Kidney (tissue), 14 donors: ENCODE measurements around the gene KHDRBS2. TPM values are rescaled to one million over a fixed set of nuclear protein-coding genes. Genes with fewer than 3 reads are reported as not detected.

Experiments
- DNase-seq, 5 donors: peaks; one replicate each; pipeline ENCODE4 v3.0.0-alpha.2; 2013 to 2020
- FAIRE-seq: peaks from 2 replicates; lab custom pipeline; 2012; peaks lifted over from hg19 to GRCh38; lab: Jason Lieb, UNC
- H3K27ac ChIP-seq, 2 donors: one replicate each; pipeline ENCODE4 v1.7.0; 2013; ENCODE audit warnings: low read depth in 2 of 2, low read length in 2 of 2, inconsistent platforms in 1 of 2
- H3K27me3 ChIP-seq: one replicate; pipeline ENCODE4 v1.7.1; 2013; ENCODE audit warnings: low read length, inconsistent platforms; ENCODE audit not compliant: control insufficient read depth, insufficient read depth
- H3K36me3 ChIP-seq, 3 donors: one replicate each; pipeline versions ENCODE4 v1.7.0 to v1.7.1; 2013; ENCODE audit warnings: low read length in 3 of 3, control low read depth in 1 of 3, inconsistent platforms in 1 of 3; ENCODE audit not compliant: insufficient read depth in 3 of 3, control insufficient read depth in 2 of 3
- H3K4me1 ChIP-seq, 3 donors: one replicate each; pipeline versions ENCODE4 v1.7.0 to v1.7.1; 2013; ENCODE audit warnings: low read length in 3 of 3, inconsistent platforms in 1 of 3, low read depth in 1 of 3; ENCODE audit not compliant: control insufficient read depth in 2 of 3, insufficient read depth in 2 of 3
- H3K4me3 ChIP-seq, 3 donors: one replicate each; pipeline versions ENCODE4 v1.7.0 to v1.8.1; 2013; ENCODE audit warnings: low read length in 3 of 3, control low read depth in 1 of 3, inconsistent platforms in 1 of 3
- H3K9ac ChIP-seq, 3 donors: one replicate each; pipeline versions ENCODE4 v1.7.0 to v1.7.1; 2013; ENCODE audit warnings: low read length in 3 of 3, control low read depth in 1 of 3, inconsistent platforms in 1 of 3
- H3K9me3 ChIP-seq, 3 donors: one replicate each; pipeline versions ENCODE4 v1.7.0 to v1.7.1; 2013; ENCODE audit warnings: low read length in 3 of 3, control low read depth in 1 of 3, inconsistent platforms in 1 of 3; ENCODE audit not compliant: control insufficient read depth in 2 of 3, insufficient read depth in 1 of 3
- intact Hi-C: fragments of 100-400 bp; cut with DNase I; formaldehyde crosslinking; loops from one replicate; pipeline ENCODE4 v1.11.1; 2022
- polyA plus RNA-seq: library from polyadenylated mRNA; stranded (reverse); fragments of 350-450 nt; fragmentation: Illumina TruSeq; extraction: RNeasy Lipid Tissue Mini Kit (QIAGEN cat#74804); gene quantifications from one replicate; pipeline ENCODE4 v1.2.3, GENCODE V29; 2014; ENCODE audit warnings: low read depth, low replicate concordance; ENCODE audit not compliant: insufficient read depth
- total RNA-seq: library from RNA; stranded (reverse); fragmentation: NEBNext Ultra II Directional; extraction: Animal tissue kit (Norgen Biotek cat#: 25700); gene quantifications from one replicate; pipeline ENCODE4 v1.2.1, GENCODE V29; 2021
- TF ChIP-seq, protein P1 (sequence below): IDR thresholded peaks from 3 replicates; pipeline ENCODE4 v1.5.1; 2012; ENCODE audit warnings: mild to moderate bottlenecking, moderate library complexity, borderline replicate concordance; ENCODE audit not compliant: insufficient read depth; ENCODE audit errors: extremely low read depth
- donor health status: control.
- donor health status: control.
- donor health status: control.
- donor health status: control.
- donor health status: control.
- donor health status: DM: yes; HTN: yes; CAD: no.
- donor health status: Normal renal cell carcinoma (clear cell type).

The KHDRBS2 gene
- total and polyA plus RNA-seq, 2 donors from 2014 or later, result 0.76 TPM; not detected in 1

DNA sequence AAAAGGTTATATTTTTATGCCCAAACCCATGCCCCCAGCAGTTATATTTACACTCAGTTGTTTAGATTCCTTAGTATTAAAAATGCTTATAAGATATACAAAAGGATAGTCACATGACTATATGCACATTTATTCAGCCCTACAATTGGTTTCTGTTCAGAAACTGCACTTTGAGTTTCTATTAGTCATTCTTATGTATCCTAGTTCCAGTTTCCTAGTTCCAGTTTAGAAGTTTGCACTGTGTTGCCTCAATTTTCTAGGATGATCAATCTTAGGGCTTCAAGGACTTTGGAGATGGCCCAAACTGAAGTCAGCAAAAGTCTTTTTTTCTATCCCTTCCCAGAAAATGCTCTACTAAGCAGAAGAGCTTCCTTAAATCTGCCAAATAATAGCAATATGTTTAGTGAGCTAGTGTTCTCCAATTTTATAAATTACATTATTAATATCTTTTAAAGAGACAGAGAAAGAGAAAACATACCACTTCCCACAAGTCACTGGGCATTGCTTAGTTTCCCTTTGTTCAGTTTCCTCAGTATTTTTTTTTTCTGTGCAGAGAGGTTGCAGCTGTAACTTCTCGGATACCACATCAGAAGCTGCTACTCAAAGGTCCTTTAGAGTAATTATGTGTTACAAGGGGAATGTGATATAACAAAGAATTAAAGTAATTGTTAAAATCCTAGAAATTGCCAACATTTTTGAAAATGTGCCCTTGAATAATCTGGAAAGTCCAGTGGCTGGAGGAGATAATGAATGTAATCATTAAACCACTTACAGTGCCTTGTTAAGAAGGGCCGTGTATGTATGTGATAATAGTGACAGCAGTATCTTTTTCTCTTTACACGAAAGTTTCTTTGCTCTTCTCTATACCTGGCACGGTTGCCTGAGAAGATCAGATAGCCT lies 138.8 kb downstream of the KHDRBS2 start:
- H3K4me1 ChIP-seq, result no peaks in the 10 kb centered on the region
- H3K27me3 ChIP-seq, result no peaks in the 10 kb centered on the region
- no peaks in the 10 kb centered on the region for H3K36me3 ChIP-seq
- no peaks in the 10 kb centered on the region for H3K9me3 ChIP-seq
- no peak for FAIRE-seq
- H3K9ac ChIP-seq, result no peak overlapping the region
- intact Hi-C loops, result no loop called here
- TF ChIP-seq, protein P1, sequence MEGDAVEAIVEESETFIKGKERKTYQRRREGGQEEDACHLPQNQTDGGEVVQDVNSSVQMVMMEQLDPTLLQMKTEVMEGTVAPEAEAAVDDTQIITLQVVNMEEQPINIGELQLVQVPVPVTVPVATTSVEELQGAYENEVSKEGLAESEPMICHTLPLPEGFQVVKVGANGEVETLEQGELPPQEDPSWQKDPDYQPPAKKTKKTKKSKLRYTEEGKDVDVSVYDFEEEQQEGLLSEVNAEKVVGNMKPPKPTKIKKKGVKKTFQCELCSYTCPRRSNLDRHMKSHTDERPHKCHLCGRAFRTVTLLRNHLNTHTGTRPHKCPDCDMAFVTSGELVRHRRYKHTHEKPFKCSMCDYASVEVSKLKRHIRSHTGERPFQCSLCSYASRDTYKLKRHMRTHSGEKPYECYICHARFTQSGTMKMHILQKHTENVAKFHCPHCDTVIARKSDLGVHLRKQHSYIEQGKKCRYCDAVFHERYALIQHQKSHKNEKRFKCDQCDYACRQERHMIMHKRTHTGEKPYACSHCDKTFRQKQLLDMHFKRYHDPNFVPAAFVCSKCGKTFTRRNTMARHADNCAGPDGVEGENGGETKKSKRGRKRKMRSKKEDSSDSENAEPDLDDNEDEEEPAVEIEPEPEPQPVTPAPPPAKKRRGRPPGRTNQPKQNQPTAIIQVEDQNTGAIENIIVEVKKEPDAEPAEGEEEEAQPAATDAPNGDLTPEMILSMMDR, result no peak
- no peak overlapping the region for H3K4me3 ChIP-seq
- H3K27ac ChIP-seq, result no peak overlapping the region
- peak in 2 of 5 donors; percentile 2 to 7 for DNase-seq

DNA sequence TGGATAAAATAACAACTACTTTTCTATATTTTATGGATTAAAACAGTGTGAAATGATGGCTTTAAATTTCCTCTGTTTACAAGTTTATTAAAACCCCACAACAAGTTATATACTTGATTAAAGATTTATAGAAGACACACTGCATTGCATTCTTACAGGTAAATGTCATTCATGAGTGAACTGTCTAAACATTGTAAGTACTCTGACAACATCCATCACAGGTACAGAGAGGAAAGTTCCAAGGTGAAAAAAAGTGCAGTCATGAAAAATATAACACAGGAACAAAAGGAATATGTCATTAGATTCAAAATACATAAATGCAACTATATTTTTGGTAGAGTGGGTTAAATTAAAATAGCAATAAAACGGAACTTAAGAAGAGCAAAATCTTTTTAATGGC lies 156.9 kb downstream of the KHDRBS2 start:
- H3K9me3 ChIP-seq, result no peaks in the 10 kb centered on the region
- TF ChIP-seq, protein P1, result no peak

DNA sequence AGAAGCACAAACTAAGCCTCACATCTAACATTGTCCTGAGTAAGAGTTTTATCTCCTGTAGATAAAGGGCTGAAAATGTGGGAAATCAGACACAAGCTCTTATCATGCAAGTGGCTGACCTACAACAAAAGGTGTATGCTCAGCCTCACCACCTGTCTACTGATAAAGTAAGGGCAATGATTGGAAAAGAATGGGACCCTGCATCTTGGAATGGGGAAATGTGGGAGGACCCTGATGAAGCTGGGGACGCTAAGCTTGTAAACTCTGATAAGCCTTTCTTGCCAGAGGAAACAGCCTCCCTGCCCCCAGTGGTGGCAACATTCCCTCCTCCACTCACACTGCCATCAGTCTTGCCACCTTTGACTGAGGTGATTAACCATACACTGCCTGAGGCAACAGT lies 166.6 kb downstream of the KHDRBS2 start:
- Histone ChIP-seq H3K4me1 (no peaks in the 10 kb centered on the region), H3K36me3 (no peaks in the 10 kb centered on the region), H3K9ac (no peak overlapping the region), H3K9me3 (peaks cover 0 to 5% (median 3%) of the 10 kb centered on the region in 3 donors), H3K27ac (no peak overlapping the region), H3K4me3 (no peak overlapping the region), H3K27me3 (no peaks in the 10 kb centered on the region)
- no peak for FAIRE-seq
- intact Hi-C loops, result no loop called here
- no peak for DNase-seq
- TF ChIP-seq, protein P1, result no peak

More for the DNA sequence above, 156.9 kb downstream of the KHDRBS2 start:
- Histone ChIP-seq H3K4me3 (no peak overlapping the region), H3K4me1 (no peaks in the 10 kb centered on the region), H3K36me3 (no peaks in the 10 kb centered on the region), H3K9ac (no peak overlapping the region), H3K27me3 (no peaks in the 10 kb centered on the region), H3K27ac (no peak overlapping the region)
- intact Hi-C loops, result no loop called here
- DNase-seq (no peak), FAIRE-seq (no peak)
